ENCODE results near the gene TICAM2.

The TICAM2 gene

DNA sequence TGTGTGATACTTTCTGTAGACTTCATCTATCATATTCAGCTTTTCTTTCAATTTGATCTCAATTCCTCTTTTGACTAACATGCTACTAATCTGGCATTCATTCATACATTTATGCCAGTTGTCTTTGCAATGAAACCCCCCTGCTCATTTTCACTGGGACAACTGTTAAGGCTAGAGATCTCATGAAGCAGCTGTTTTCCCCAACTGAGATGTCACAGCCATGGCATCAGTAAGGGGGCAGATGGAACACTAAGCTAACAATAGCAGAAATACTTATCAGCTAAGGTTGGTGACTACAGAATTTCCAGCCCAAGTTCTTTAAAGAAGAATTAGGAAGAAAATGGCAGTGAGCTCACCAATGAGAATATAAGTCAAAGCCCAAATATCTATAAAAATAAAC lies 14.2 kb upstream of the TICAM2 start:
- H3K36me3 ChIP-seq (ENCODE audit: control insufficient read depth, insufficient read depth, low read length): peaks cover 48% of the 10 kb centered on the region
- no peaks in the 10 kb centered on the region for H3K4me1 ChIP-seq (ENCODE audit: control insufficient read depth, insufficient read depth, low read length, poor library complexity, severe bottlenecking)
- no peak for DNase-seq
- H3K9me3 ChIP-seq (ENCODE audit: control insufficient read depth, low read length): no peaks in the 10 kb centered on the region
- H3K4me3 ChIP-seq (ENCODE audit: insufficient read depth, low read depth, low read length, poor library complexity, severe bottlenecking): no peak overlapping the region
- H3K27ac ChIP-seq (ENCODE audit: insufficient read depth, low read length, poor library complexity, severe bottlenecking): no peak overlapping the region
- H3K27me3 ChIP-seq (replicated peaks; ENCODE audit: control insufficient read depth, insufficient read depth, low read length, poor library complexity, severe bottlenecking): no peaks in the 10 kb centered on the region

DNA sequence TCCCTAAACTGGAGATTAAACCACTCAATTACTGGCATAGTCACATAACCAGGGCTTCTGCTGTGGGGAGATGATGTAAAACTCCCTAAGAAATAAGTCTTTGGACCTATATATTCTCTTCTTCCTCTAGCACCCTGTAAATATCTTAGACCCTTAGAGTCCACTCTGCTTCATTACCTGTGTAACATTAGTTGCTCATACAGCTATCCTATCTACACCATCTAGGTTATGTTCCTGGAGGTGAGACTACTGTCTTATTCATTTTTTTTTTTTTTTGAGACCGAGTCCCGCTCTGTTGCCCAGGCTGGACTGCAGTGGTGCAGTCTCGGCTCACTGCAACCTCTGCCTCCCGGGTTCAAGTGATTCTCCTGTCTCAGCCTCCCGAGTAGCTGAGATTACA lies 9.6 kb upstream of the TICAM2 start:
- H3K4me1 ChIP-seq (ENCODE audit: control insufficient read depth, insufficient read depth, low read length, poor library complexity, severe bottlenecking): no peaks in the 10 kb centered on the region
- no peak overlapping the region for H3K27ac ChIP-seq (ENCODE audit: insufficient read depth, low read length, poor library complexity, severe bottlenecking)
- no peaks in the 10 kb centered on the region for H3K9me3 ChIP-seq (ENCODE audit: control insufficient read depth, low read length)
- H3K4me3 ChIP-seq (ENCODE audit: insufficient read depth, low read depth, low read length, poor library complexity, severe bottlenecking): no peak overlapping the region
- peaks cover 23% of the 10 kb centered on the region for H3K36me3 ChIP-seq (ENCODE audit: control insufficient read depth, insufficient read depth, low read length)
- H3K27me3 ChIP-seq (replicated peaks; ENCODE audit: control insufficient read depth, insufficient read depth, low read length, poor library complexity, severe bottlenecking): no peaks in the 10 kb centered on the region
- no peak for DNase-seq

DNA sequence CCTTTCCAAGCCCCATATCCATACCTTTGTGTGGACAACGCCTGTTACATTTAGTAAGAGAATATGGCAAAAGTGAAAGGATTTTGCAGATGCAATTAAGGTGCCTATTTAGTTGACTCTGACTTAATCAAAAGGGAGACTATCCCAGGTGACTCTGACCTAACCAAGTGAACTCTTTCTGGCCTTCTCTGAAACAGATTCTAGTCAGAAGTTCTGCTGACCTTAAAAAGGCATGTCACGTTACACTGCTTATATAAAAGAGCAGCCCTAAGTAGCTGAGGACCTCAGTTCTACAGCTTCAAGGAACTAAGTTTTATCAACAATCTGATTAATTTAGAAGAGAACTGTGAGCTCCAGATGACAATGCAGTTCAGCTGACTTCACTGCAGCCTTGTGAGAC lies 5.7 kb upstream of the TICAM2 start:
- H3K4me1 ChIP-seq (ENCODE audit: control insufficient read depth, insufficient read depth, low read length, poor library complexity, severe bottlenecking): no peaks in the 10 kb centered on the region
- no peak for DNase-seq
- no peaks in the 10 kb centered on the region for H3K36me3 ChIP-seq (ENCODE audit: control insufficient read depth, insufficient read depth, low read length)
- no peak overlapping the region for H3K27ac ChIP-seq (ENCODE audit: insufficient read depth, low read length, poor library complexity, severe bottlenecking)
- no peak overlapping the region for H3K4me3 ChIP-seq (ENCODE audit: insufficient read depth, low read depth, low read length, poor library complexity, severe bottlenecking)
- no peaks in the 10 kb centered on the region for H3K27me3 ChIP-seq (replicated peaks; ENCODE audit: control insufficient read depth, insufficient read depth, low read length, poor library complexity, severe bottlenecking)
- H3K9me3 ChIP-seq (ENCODE audit: control insufficient read depth, low read length): no peaks in the 10 kb centered on the region

DNA sequence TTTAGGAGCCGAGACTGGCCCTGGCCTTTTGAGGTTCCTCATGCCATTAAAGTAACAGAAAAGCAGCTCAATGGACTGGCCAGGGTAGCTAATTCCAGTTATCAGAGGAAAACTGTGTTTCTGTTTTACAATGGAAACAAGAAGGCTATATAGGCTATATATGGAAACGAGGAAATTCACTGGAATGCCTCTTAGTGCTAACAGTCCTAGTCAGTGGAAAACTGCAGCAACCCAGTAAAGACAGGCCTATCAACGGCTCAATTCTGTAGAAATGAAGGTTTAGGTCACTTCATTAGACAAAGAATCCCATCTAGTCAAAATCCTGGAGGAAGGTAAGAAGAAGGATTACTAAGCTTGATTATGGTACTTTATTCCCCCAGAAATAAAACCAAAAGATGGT lies 3.2 kb upstream of the TICAM2 start:
- DNase-seq: no peak
- H3K27ac ChIP-seq (ENCODE audit: insufficient read depth, low read length, poor library complexity, severe bottlenecking): no peak overlapping the region

DNA sequence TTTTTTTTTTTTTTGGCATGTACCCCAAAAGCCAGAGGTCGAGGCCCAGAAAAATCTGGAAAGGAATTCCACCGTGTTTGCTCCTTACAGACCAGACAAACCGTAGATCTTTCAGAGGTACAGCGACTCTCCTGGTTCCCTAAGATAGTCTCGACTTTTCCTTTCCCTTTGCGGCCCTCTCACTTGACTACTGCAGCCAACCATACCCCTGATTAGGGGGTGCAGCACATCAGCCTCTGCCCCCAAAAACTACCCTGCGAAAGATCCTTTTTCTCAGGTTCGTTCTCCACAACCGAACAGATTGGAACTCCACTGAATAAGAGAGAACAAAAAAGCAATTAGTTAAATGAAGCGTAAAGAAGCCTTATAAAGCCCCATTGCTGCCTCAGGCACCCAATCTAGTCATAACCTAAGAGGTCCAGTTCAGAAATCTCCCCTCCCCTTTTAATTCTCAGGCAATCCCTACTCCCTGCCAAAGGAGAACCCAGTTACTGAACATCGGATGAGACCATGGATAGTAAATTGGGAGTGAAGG lies 379 bp upstream of the TICAM2 start:
- Histone ChIP-seq H3K4me1 (ENCODE audit: control insufficient read depth, insufficient read depth, low read length, poor library complexity, severe bottlenecking) (no peaks in the 10 kb centered on the region), H3K36me3 (ENCODE audit: control insufficient read depth, insufficient read depth, low read length) (no peaks in the 10 kb centered on the region), H3K9me3 (ENCODE audit: control insufficient read depth, low read length) (no peaks in the 10 kb centered on the region), H3K4me3 (ENCODE audit: insufficient read depth, low read depth, low read length, poor library complexity, severe bottlenecking) (peak overlapping the region; percentile 51), H3K27ac (ENCODE audit: insufficient read depth, low read length, poor library complexity, severe bottlenecking) (no peak overlapping the region), H3K27me3 (replicated peaks; ENCODE audit: control insufficient read depth, insufficient read depth, low read length, poor library complexity, severe bottlenecking) (no peaks in the 10 kb centered on the region)
- DNase-seq: no peak

More for the DNA sequence above, 3.2 kb upstream of the TICAM2 start:
- Histone ChIP-seq H3K27me3 (replicated peaks; ENCODE audit: control insufficient read depth, insufficient read depth, low read length, poor library complexity, severe bottlenecking) (no peaks in the 10 kb centered on the region), H3K4me1 (ENCODE audit: control insufficient read depth, insufficient read depth, low read length, poor library complexity, severe bottlenecking) (no peaks in the 10 kb centered on the region), H3K9me3 (ENCODE audit: control insufficient read depth, low read length) (no peaks in the 10 kb centered on the region), H3K36me3 (ENCODE audit: control insufficient read depth, insufficient read depth, low read length) (no peaks in the 10 kb centered on the region), H3K4me3 (ENCODE audit: insufficient read depth, low read depth, low read length, poor library complexity, severe bottlenecking) (no peak overlapping the region)

DNA sequence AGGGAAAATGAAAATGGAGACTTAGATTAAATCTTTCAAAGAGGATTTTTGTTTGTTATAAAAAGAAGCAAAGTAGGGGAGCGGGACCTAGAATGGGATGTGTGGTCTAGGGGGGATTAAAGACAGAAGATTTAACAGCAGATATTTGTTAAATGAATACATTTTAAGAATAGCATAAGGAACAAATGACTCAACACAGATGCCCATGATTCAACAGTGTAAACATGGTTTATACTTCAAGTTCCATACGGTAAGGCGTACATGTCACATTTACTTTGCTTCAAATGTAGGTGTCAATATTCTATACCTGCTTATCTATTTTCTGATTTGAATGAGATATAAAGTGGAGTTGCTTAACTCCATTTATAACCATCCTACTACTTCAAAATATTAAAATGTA lies 1.5 kb downstream of the TICAM2 start:
- Histone ChIP-seq H3K4me3 (ENCODE audit: insufficient read depth, low read depth, low read length, poor library complexity, severe bottlenecking) (no peak overlapping the region), H3K4me1 (ENCODE audit: control insufficient read depth, insufficient read depth, low read length, poor library complexity, severe bottlenecking) (no peaks in the 10 kb centered on the region), H3K9me3 (ENCODE audit: control insufficient read depth, low read length) (no peaks in the 10 kb centered on the region), H3K27ac (ENCODE audit: insufficient read depth, low read length, poor library complexity, severe bottlenecking) (no peak overlapping the region), H3K36me3 (ENCODE audit: control insufficient read depth, insufficient read depth, low read length) (no peaks in the 10 kb centered on the region), H3K27me3 (replicated peaks; ENCODE audit: control insufficient read depth, insufficient read depth, low read length, poor library complexity, severe bottlenecking) (no peaks in the 10 kb centered on the region)
- DNase-seq: no peak

DNA sequence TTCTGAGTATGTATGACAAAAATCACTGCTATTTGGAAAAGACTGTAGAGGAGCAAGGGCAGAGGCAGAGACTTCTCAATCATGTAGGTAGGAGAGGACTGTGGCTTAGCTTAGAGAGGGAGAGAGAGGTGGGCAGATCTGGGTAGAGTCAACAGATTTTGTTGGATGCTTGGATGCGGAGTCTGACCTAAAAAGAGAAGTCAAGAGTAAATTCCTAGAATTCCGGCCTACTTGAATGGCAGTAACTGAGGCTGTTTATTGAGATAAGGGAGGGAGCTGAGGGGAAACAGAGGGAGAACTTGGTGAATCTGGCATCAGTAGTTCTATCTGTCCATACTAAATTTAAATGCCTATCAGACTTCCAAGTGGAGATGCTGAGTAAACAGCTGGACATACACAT lies 2.4 kb downstream of the TICAM2 start:
- no peak for DNase-seq
- Histone ChIP-seq H3K27ac (ENCODE audit: insufficient read depth, low read length, poor library complexity, severe bottlenecking) (no peak overlapping the region), H3K9me3 (ENCODE audit: control insufficient read depth, low read length) (no peaks in the 10 kb centered on the region), H3K36me3 (ENCODE audit: control insufficient read depth, insufficient read depth, low read length) (no peaks in the 10 kb centered on the region), H3K4me1 (ENCODE audit: control insufficient read depth, insufficient read depth, low read length, poor library complexity, severe bottlenecking) (no peaks in the 10 kb centered on the region), H3K4me3 (ENCODE audit: insufficient read depth, low read depth, low read length, poor library complexity, severe bottlenecking) (no peak overlapping the region), H3K27me3 (replicated peaks; ENCODE audit: control insufficient read depth, insufficient read depth, low read length, poor library complexity, severe bottlenecking) (no peaks in the 10 kb centered on the region)

DNA sequence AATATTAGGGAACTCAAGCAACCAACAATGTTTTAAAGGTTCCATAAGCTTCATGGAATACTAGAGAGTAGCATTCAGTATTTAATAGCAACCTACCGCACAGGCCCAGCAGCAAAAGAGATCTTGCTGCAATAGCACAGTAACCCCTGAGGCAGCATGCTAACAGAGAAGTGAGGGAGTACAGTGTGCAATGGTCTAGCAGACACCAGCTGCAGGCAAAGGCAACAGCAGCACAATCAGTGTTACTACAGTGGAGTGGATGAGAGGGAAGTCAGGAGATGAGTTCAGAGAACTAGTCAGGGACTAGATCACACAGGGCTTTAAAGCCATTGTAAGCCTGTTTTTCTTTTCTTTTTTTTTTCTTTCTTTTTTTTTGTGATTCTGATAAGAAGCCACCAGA lies 2.8 kb downstream of the TICAM2 start:
- H3K4me3 ChIP-seq (ENCODE audit: insufficient read depth, low read depth, low read length, poor library complexity, severe bottlenecking): no peak overlapping the region
- H3K27me3 ChIP-seq (replicated peaks; ENCODE audit: control insufficient read depth, insufficient read depth, low read length, poor library complexity, severe bottlenecking): no peaks in the 10 kb centered on the region
- no peak for DNase-seq
- H3K4me1 ChIP-seq (ENCODE audit: control insufficient read depth, insufficient read depth, low read length, poor library complexity, severe bottlenecking): no peaks in the 10 kb centered on the region
- no peaks in the 10 kb centered on the region for H3K36me3 ChIP-seq (ENCODE audit: control insufficient read depth, insufficient read depth, low read length)
- no peak overlapping the region for H3K27ac ChIP-seq (ENCODE audit: insufficient read depth, low read length, poor library complexity, severe bottlenecking)
- H3K9me3 ChIP-seq (ENCODE audit: control insufficient read depth, low read length): no peaks in the 10 kb centered on the region

DNA sequence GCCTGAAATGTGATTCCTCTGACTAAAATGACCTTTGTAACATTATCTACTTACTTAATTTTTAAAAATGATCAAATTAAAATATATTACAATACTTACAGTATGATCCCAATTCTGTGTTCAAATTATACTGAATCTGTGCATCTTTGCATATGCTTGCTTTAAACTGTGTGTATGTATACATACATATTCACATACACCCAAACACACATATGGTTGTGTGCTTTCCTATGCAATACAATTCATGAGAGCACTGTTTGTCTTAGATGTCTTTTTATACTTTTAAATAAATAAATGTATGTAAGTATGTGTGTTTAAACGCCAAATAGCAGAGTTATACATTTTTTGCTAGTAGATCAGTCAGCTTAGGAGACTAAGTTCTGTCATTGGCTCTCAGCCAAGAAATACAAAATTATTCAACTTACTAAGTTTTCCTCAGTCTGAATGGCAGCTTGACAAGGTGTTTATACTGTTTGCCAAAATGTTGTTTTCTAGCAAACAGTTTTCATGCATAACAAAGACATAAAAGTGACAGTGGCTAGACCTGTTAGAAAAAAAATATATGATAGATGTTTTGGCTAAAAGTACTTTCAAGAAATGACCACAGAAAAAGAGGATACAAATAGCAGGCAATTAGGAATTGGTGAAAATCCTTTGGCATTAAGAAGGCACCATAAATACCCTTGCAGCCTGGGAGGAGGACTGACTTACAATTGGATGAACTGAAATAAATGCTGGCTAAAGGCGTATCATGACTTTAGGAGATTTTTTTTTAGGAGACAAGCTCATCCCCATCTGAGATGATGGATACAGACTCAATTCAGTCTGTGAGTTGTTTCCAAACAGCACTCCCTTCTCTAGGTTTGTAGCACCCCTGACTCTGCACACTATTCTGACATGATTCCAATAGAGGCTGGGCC lies 7.9 kb downstream of the TICAM2 start:
- no peak for DNase-seq
- no peak overlapping the region for H3K27ac ChIP-seq (ENCODE audit: insufficient read depth, low read length, poor library complexity, severe bottlenecking)
- H3K4me1 ChIP-seq (ENCODE audit: control insufficient read depth, insufficient read depth, low read length, poor library complexity, severe bottlenecking): no peaks in the 10 kb centered on the region
- no peaks in the 10 kb centered on the region for H3K9me3 ChIP-seq (ENCODE audit: control insufficient read depth, low read length)
- no peak overlapping the region for H3K4me3 ChIP-seq (ENCODE audit: insufficient read depth, low read depth, low read length, poor library complexity, severe bottlenecking)
- H3K36me3 ChIP-seq (ENCODE audit: control insufficient read depth, insufficient read depth, low read length): no peaks in the 10 kb centered on the region
- no peaks in the 10 kb centered on the region for H3K27me3 ChIP-seq (replicated peaks; ENCODE audit: control insufficient read depth, insufficient read depth, low read length, poor library complexity, severe bottlenecking)

DNA sequence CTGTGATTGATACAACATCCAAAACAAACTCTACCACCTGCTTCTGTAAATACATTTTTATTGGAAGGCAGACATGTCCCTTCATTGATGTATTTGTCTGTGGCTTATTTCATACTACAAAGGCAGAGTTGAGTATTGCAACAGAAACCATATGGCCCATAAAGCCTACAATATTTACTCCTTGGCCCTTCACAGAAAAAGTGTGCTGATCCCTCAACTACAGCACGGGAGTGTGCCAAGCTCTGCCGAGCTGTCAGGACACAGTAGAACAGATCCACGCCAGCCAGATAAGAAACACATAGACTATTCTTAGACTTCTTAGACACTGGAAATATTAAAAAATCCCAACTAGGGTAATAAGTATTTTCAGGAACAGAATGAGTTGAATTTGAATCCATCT lies 13.2 kb downstream of the TICAM2 start:
- Histone ChIP-seq H3K9me3 (ENCODE audit: control insufficient read depth, low read length) (no peaks in the 10 kb centered on the region), H3K27me3 (replicated peaks; ENCODE audit: control insufficient read depth, insufficient read depth, low read length, poor library complexity, severe bottlenecking) (no peaks in the 10 kb centered on the region), H3K4me3 (ENCODE audit: insufficient read depth, low read depth, low read length, poor library complexity, severe bottlenecking) (no peak overlapping the region), H3K4me1 (ENCODE audit: control insufficient read depth, insufficient read depth, low read length, poor library complexity, severe bottlenecking) (no peaks in the 10 kb centered on the region), H3K36me3 (ENCODE audit: control insufficient read depth, insufficient read depth, low read length) (no peaks in the 10 kb centered on the region), H3K27ac (ENCODE audit: insufficient read depth, low read length, poor library complexity, severe bottlenecking) (no peak overlapping the region)
- no peak for DNase-seq
